GM21526 (cell line): Measurements from ENCODE around the gene GRAMD4.
A peak's percentile ranks its signal among the peaks of the same experiment; 100 is the strongest.

Experiments used
- ATAC-seq: cut with Tn5 transposase; IDR thresholded peaks from one replicate; pipeline ENCODE4 v1.9.1; 2021; ENCODE audit warnings: moderate library complexity; ENCODE audit not compliant: unreplicated experiment, low FRiP score

The GRAMD4 gene

DNA sequence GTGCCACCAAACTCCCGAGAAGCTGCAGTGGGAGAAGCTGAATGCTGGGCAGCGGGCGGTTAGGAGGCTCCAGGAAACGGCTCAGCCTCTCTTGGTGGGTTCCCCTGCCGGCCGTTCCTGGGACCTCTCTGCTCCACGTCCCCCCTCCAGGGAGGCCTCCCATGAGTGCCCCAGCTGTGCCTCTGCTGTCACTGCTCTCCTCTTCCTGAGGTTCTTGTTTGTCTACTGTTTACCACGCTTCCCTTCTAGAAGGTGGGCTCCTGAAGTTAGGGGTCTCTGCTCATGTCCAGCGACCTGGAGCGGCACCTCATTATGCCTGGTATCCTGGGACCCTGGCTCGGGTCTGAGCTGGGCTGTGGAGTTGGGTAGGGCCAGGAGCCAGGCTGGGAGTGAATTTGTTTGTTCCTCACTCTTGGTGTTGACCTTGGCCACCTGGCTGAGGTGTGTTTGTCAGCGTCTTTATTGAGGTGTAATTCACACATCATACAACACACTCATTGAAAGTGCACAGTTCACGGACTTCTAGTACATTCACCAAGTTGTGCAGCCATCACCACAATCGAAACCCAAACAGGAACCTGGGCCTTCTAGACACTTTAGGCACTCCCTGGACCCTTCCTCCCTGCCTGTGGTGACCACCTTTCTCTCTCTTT is 37.8 kb upstream of the GRAMD4 start:
- no peak for ATAC-seq

DNA sequence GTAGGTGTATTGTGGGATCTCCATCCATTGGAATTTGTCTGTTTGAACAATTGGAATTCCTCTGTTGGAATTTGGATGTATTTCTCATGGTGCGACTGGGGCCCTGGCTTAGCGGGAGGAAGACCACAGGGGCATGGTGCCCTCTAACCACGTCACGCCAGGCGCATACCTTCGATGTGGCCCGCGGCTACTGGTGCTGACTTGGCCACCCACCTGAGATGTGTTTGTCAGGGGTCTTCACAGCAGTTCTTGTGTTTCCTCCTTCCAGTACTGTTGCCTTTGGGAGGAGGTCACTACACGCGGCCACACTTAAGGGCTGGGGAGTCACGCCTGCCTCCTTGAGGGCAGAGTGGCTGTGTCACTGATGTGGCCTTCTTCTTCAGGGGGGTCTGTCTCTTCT is 36.6 kb upstream of the GRAMD4 start:
- no peak for ATAC-seq

DNA sequence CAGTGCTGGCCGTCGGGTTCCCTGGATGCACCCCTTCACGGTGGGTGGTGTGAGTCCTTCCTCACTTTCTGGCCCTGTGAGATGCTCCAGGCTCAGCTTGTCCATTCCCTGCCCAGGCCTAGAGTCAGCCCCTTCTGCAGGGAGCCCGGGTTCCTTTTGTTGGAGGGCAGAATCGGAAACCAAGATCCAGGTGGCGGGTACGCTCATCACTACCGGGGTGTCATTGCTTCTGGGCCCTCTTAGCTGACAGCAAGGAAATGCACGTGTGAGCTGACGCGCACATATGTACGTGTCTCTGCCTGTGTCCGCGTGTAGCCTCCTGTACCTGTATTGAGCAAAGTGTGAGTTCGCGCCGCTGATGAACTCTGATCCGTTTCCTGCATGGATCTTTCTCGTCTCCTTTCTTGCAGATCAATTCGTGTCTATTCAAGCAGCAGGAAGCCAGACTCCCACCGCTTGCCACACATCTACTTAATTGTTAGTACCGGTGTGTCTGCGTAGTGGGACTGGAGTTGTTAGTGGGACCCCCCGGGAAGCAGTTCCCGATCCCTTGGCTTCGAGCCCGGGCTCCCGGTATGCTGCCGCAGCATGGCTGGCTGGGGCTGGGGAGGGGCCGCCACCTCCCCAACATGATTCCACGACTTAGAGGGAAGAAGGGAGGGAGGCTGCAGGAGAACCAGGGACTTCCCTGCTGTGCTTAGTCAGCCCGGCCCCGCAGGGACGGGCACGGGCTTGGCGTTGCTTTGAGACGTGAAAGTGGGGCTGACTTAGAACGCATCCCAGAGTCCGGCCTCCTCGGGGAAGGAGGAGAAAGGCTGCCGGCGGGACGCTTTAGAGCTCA is 35.9 kb upstream of the GRAMD4 start:
- ATAC-seq = no peak

DNA sequence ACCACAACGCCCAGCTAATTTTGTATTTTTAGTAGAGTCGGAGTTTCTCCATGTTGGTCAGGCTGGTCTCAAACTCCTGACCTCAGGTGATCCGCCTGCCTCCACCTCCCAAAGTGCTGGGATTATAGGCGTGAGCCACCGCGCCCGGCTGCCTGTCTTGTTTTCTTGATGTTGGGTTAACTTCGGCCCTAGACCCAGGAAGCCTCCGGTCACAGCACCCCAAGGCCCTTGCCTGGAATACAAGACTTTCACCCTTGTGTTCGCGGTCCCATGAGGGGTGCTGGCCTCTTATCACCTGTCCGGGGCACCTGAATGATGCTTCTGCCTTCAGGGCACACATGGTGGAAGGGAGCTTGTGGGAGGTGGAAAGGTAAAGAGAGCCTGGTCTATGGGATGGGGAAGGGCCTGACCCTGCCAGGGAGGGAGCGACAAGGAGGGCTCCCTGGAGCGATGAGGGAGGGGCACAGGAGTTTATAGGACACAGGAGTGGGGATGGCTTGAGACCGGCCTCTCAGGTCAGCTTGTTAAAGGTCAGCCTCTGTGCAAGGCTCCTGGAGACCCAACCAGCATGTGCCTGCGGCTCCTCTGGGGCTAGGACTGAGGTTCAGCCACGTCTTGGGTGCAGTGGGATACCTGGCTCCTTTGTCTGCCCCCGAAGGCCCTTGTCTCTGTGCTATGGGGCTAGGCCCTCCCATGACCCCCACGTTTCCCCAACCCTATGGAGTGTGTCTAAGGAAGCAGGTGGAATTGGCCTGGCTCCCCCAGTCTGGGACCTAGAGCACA is 34.7 kb upstream of the GRAMD4 start:
- no peak for ATAC-seq

DNA sequence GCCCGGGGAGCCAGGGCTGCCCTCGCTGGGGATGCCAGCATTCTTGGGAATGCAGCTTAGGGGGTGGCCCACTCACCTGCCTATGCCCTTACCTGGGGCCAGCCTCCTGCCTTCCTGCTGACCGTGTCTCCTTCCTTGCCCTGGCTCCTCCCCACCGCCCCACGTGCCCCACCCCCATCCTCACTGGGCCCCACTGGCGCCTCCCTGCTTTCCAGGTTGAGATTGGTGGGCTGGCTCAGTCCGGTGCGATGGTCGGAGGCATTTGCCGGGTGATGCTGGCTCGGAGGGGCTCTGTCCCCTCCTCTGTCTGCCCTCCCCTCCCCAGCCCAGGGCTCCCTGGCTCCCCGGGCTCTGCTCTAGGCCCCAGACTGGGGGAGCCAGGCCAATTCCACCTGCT is 34.1 kb upstream of the GRAMD4 start:
- no peak for ATAC-seq

DNA sequence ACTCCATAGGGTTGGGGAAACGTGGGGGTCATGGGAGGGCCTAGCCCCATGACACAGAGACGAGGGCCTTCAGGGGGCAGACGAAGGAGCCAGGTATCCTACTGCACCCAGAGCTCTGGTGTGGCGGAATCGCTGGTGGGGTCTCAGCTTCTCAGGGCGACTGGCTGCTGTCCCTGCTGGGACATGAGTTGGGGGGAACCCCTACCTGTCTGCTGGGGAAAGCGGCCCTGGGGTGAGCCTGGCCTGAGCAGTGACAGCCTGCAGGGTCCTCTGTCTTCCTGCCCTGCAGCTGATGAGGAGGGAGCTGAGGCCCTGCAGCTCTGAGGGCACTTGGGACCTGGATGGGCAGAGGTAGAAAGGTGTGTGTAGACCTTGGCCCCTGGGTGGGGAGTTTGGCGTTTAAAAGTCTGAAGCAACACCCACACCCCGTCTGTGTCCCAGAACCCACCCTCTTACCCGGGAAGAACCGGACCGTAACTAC is 33.6 kb upstream of the GRAMD4 start:
- ATAC-seq = no peak

DNA sequence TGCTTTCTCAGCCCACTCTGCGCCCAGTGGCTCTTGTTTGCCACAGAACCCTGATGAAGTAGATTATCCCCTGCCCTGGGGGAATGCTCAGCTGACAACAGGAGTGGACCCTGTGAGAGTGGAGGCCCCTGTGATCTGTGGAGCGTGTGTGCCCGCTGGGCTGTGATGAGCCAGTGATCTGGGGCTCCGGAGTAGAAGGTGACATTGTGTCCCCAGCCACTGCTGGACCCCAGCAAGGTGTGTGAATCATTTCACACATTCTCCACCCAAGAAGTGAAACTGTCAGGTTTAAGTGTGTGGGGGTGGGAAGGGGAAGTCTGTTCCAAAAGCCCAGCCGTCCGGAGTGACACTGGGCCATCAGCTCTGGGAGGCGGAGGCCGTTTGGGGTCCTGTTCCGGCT is 33.1 kb upstream of the GRAMD4 start:
- peak; percentile 36 for ATAC-seq

DNA sequence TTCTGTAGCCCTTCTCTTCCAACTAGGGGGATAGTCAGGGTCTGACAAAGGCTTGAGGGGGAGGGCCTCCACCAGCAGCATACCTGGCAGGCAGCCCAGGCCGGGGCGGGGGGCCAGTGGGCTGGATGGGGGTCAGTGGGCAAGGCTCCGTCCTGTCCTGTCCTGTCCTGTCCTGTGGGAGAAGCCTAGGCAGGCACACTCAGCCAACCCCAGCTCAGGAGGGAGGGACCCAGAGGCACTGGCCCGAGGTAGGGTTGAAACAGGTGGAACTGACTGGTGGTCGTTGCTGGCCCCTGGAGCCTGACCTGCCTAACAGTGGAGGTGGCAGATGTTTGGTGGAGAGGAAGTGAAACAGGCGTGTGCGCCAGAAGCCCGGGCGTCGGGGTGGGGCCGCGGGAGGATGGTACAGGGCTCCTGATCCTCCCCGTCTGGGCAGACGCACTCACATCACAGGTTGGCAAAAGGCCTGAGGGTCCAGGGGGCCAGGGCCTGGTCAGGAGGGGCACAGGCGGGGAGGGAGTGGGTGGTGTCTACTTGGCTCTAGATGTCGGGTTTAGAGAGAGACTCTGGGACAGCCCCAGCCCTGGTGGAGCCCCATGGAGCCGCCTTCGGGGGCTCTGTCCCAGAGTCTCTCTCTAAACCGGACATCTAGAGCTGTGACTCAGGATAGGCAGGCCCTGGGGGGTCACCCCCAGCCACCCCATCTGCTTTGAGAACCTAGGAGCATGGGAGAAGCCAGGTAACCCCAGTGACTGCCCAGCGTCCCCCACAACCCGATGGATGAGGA is 32.5 kb upstream of the GRAMD4 start:
- ATAC-seq = peak; percentile 57

DNA sequence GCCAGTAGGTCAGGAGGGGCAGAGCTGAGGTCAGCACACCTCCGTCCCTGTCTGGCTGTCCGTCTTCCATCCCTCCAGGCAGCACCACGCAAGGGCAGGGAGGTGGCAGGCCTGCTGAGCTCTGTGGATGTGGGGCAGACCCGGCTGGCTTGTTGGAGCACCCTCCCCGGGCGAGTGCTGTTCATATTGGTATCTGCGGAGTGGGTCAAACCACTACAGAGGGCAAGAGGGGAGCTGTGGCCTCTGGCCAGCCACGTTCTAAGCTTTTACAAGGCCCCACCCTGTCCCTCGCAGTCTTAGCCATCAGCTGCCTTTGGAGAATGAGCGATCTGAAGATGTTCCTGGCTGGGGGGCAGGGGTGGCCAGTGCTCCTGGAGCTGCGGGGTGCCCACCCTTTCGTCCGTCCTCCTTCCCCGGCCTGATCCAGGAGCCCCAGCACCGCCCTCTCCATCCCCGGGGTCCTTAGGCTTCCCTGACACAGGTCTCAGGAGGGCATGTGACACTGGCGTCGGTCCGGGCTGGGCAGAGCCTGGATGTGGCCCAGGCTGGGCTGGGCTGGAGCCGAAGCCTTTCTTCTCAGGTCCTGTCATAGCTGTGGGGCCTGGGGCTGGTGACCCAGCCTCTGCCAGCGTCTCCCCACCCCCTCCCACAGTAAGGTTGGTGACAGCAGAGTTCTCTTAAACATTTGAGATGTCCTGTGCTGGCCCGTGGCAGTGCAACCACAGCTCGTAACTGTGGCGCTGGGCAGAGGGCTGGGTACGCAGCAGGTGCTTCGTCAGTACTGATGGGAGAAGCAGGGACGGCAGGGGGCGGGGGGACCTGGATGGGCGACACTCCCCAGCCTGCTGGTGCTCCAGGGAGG is 31.7 kb upstream of the GRAMD4 start:
- no peak for ATAC-seq

DNA sequence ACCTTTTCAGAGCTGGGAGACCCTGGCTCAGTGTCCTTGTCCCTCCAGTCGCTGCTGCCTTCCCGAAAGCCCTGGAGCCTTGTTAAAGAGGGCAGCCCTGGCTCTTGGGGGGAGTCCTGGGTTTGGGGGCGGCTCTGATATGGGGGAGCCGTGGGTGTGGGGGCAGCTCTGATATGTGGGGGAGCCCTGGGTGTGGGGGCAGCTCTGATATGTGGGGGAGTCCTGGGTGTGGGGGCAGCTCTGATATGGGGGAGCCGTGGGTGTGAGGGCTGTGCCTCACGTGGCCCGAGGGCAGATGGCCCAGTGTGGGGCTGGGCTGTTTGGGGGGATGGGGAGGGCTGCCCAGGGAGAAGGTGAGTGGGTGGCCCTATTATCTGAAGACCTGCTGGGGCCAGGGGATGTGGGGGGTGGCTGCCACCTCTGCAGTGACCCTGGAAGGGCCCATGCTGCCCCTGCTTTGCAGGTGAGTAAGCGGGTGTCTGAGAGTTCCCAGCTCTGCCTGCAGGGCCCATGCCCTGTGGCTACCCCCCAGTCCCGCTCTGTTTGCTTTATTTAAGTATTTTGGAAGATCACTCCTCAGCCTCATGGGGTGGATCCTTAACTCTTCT is 30.9 kb upstream of the GRAMD4 start:
- no peak for ATAC-seq

DNA sequence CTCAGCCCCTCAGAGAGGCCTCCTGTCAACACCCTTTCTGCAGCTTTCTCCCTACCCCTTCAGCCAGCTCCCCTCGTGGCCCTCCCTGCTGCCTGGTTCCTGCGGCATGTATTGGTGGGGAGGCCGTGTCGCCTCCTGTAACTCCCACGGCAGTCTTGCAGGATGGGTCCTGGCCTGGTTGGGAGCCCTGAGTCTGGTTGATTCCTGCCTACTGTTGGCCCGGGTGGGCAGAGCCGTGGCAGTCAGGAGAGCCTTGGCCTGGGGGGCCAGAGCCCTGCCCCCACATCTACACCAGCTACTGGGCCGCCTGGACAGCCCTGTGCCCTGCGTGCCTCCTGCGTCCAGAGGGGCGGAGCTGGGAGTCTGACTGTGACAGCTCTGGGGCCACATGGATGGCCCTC is 30.3 kb upstream of the GRAMD4 start:
- no peak for ATAC-seq

DNA sequence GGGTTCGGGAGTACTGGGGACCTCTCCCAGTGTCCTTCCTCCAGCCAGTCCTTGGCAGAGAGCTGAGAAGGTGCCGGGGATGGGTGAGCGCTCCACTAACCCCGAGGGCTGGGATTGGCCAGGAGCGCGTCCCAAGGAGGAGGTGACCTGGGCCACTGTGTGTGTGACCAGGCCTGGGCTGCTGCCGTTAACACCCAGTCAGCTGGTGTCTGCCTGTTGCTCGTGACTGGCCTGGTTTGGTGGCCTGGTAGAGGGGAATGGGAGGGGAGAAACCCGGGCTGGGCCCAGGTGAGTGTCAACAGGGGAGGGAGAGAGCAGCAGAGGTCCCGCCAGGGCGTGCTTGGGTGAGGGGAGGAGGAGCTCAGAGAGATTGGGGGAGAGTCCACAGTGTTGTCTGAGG is 29.9 kb upstream of the GRAMD4 start:
- ATAC-seq = no peak

DNA sequence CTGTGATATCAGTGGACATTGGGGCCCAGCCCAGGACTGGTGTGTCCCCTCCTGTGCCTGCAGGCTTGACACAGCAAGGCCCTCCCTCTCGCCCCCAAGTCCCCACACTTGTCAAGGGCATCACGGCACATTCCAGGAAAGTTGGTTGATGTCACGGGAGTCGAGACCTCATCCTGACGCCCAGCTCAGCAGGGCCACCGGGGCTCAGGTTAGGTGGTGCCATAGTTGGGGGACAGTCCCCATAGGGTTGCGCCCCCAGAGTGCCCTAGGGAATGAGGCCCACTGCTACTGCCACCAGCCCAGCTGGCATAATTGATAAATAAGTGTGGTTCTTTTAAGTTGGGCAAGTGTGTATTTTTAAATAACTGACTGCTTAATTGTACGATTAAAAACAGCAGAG is 28.3 kb upstream of the GRAMD4 start:
- no peak for ATAC-seq

DNA sequence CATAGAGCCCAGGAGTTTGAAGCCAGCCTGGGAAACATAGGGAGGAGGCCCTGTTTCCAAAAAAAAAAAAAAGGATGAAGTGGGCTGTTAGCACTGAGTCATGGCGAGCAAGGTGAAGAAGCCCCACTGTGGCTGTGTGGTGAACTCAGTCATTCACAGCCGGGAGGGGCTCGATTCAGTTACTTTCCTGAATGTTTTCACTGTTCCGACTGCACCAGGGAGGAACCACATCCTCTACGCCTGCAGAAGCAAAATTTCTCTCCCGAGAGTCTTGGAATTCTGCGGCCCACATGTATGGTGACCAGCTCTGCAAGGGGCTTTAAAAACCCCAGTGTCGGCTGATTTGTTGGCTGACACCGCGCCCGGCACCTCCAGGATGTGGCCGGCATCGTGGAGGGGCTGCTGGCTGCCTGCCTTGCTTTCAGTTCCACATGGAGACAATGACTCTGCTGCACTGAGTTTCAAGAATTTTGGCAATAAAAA is 27.8 kb upstream of the GRAMD4 start:
- ATAC-seq = peak; percentile 47

DNA sequence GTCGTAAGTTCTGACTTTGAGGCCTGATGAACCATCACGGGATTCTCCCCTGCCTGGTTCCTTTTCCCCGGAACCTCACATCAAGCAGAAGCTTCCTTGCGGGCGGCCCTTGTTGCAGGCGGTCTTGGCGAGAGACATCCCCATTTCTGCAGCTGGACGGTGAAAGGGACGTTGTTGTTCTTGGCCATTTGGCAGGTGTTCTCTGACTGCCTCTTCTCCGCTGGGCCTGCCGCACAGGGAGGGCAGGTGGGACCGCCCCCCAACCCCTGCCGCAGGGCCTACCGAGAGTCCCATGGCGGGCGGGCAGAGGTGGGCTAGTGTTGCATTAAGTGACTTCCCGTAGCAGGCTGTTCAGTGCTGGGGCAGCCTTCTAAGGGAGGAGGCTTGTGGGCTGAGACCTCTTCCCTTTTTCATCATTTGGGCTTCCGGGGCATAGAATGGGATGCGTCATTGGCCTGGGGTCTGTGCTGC is 26.9 kb upstream of the GRAMD4 start:
- ATAC-seq = no peak

DNA sequence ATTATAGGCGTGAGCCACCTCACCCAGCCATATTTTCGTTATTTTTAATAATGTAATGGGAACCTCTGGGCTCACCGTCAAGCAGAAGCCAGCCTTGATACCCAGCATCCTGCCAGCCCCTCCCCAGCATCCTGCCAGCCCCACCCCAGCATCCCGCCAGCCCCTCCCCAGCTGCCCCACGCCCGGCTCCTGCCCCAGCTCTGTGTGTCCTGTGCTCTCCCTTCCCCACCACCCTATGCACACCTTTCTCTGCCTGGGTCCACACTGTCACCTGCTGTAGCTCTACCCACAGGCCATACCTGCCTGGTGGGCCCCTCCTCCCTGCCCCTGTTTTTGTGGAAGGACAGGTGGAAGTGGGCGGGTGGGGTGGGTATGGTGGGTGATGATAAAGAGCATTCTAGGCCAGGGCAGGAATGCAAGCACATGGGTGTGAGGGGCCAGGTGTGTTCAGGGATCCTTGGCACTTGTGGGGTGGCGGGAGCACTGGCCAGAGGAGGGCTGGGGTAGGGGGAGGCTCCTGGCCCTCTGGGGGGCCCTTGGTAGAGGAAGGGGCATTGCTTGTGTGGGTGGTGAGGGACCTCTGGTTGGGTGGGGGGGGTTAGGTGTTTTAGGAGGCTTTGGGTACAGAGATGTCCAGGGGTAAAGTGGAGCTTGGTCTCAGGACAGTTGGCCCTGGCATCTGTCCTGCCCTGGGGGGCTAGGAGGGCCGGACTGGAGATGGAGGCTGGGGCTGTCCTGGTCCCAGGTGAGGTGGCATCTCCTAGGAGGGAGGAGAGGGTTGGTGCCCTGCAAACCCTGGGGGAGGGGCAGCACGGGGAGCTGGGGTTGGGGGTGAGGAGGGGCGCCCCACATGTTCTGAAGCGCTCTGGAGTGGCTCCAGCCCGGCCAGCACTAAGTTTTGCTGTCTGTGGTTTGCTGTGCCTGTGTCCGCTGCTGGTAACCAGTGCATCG is 25.9 kb upstream of the GRAMD4 start:
- no peak for ATAC-seq

DNA sequence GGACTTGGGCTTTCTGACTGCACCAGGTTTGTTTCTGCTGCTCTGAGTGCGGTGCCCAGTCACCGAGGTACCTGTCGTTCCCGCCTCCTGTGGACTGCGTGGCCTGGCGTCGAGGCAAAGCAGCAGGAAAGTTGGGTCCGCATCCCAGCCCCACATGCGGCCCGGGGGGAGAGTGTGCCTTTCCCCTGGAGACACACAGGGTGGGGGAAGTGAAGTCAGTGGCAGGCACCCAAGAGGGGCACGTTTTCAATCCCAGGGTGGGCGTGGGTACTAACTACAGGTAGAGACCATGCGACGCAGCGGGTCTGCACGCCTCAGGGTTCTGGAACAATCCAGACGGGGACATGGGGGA is 25.3 kb upstream of the GRAMD4 start:
- no peak for ATAC-seq

DNA sequence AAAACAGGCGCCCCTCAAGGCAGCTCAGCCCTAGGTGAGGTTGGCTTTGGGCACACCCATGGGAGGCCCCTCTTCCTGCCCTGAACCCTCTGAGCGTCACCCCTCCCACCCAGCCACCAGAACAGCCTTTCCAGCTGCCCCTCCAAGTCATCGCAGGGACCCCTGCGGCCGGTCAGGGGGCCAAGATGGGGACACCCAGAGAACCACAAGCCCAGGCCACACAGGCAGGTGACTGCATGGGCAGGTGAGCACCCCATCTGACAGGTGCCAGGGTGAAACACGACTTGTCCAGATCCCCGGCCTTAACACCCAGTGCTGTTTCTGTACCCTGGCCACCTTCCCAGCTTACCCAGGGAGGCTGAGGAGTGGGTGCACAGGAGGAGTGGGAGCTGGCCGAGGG is 24.6 kb upstream of the GRAMD4 start:
- ATAC-seq = no peak
